ENCODE results near the gene GPLD1.
A peak's percentile ranks its signal among the peaks of the same experiment; 100 is the strongest.

GPLD1 gene

GRCh38 chr6:24501374-24501773, 12.0 kb upstream of the GPLD1 start:
- DNase-seq (ENCODE audit: low read depth, low spot score), result no peak
- H3K27ac ChIP-seq, result no peak overlapping the region

DNA sequence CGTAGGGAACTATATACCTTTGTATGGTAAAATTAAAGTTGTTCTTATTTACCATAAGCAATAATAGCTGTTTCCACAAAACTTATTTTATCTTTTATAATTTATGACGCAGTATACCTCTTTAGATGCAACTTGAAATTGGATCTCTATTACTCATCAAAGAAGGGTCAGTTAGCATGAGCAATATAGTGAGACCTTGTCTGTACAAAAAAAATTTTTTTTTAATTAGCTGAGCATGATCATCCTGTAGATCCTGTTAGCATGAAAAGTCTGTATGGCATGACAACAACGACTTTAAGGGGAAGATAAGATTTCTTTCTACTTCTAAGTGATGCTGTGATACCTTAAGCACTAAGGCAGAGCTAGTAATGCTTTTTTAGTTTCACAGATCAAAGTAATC, 11.3 kb upstream of the GPLD1 start:
- no peak overlapping the region for H3K27ac ChIP-seq
- no peak for DNase-seq (ENCODE audit: low read depth, low spot score)

GRCh38 chr6:24497254-24497970, 8.0 kb upstream of the GPLD1 start:
- no peak overlapping the region for H3K27ac ChIP-seq
- no peak for DNase-seq (ENCODE audit: low read depth, low spot score)

- DNase-seq (ENCODE audit: low read depth, low spot score), result no peak
- no peak within 1 kb of the TSS for H3K27ac ChIP-seq
Observed at GRCh38 chr6:24494821-24495795, 5.7 kb upstream of the GPLD1 start, which contains the start of gene ALDH5A1. Gene ALDH5A1 (plus strand): TSS chr6:24494969. CDS start chr6:24494997, 28 bp downstream.

DNA sequence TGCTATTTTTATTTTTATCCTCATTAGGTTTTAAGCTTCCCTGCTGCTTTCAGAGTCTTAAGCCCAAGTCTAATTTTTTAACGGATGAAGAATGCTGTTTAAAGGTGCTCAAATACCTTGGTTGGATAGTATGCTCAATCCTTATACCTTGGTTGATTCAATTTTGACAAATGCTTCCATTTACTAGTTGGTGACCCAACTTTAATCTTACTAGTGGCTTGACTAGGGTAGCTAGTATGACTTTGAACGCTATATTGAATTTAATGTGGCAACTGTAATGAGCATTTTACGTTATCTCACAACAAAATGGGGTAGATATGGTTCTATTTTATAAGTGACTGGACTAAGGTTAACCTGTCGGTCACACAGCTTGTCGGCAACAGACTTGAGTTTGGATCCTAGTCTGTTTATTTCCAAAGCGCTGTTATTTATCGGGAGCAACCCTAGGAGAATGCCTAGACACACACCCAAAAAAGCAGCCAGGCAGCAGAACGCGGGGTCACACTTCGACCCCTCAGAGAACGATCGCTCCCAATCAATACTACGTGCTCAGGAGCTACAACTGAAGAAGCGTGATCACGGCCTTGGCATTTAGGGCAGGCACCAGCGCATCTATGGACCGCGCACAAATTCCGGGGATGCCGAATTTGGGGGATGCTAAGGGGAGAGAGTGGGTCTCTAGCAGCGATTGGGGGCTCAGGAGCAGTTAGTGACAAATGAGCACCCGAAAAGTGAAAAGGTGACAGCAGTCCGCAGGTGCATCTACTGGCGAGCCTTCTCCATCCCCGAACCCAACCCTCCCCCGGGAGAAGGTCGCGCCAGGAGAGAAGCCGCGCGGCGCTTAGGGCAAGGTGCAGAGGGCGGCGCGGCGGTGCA, 4.8 kb upstream of the GPLD1 start:
- H3K27ac ChIP-seq, result no peak overlapping the region
- no peak for DNase-seq (ENCODE audit: low read depth, low spot score)

DNA sequence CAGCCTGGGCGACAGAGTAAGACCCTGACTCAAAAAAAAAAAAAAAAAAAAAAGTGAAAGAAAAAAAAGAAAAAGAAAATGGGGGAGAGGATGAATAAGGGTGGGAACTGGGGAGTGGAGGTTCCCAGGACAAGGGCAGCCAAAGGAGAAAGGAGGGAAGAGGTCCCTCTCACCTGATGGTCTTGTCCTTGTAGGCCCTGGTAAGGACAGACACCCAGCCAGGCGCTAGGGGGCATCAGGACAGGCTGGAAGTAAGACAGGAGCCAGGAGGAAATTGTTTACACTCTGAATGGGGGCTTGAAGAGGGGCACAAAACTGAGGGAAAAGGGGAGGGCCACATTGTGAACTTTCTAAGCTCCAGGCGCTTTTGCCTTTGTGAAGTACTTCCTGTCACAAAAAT, 3.1 kb upstream of the GPLD1 start:
- no peak overlapping the region for H3K27ac ChIP-seq
- no peak for DNase-seq (ENCODE audit: low read depth, low spot score)

- no peak overlapping the region for H3K27ac ChIP-seq
- no peak for DNase-seq (ENCODE audit: low read depth, low spot score)
Observed at GRCh38 chr6:24490948-24491347, 1.6 kb upstream of the GPLD1 start.

- DNase-seq (ENCODE audit: low read depth, low spot score), result no peak
- H3K27ac ChIP-seq, result no peak overlapping the region
Observed at GRCh38 chr6:24489881-24490280, 503 bp upstream of the GPLD1 start.

- H3K27ac ChIP-seq, result no peak overlapping the region
- no peak for DNase-seq (ENCODE audit: low read depth, low spot score)
Observed at GRCh38 chr6:24486065-24486464, 3.3 kb downstream of the GPLD1 start.

GRCh38 chr6:24484657-24485323, 4.6 kb downstream of the GPLD1 start:
- H3K27ac ChIP-seq, result peak overlapping the region; percentile 64
- DNase-seq (ENCODE audit: low read depth, low spot score), result no peak

- H3K27ac ChIP-seq, result no peak overlapping the region
- DNase-seq (ENCODE audit: low read depth, low spot score), result no peak
Observed at GRCh38 chr6:24481449-24481848, 7.9 kb downstream of the GPLD1 start.

- DNase-seq (ENCODE audit: low read depth, low spot score), result no peak
- H3K27ac ChIP-seq, result no peak overlapping the region
Observed at GRCh38 chr6:24480705-24481104, 8.7 kb downstream of the GPLD1 start.

GRCh38 chr6:24478903-24479302, 10.5 kb downstream of the GPLD1 start:
- no peak overlapping the region for H3K27ac ChIP-seq
- DNase-seq (ENCODE audit: low read depth, low spot score), result no peak

- DNase-seq (ENCODE audit: low read depth, low spot score), result no peak
- H3K27ac ChIP-seq, result no peak overlapping the region
Observed at GRCh38 chr6:24477070-24477469, 12.3 kb downstream of the GPLD1 start.

DNA sequence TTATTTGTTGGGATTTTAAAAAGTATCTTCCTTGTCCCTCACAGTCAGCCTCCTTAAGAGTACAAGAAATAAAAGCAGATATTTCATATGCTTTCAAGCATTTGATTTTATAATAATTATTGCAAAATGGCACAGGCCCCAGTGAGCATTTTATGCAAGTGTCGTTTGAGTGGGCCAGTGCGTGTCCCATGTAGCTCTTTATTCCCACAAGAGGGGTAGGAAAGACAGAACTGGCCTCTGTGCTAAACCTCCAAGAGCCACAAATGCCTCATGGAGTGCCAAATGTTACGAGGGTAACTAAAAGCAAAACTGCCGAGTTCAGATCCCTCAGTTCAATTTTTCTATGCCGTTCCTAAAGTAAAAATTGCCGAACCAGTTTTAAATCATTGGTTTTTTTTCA, 12.7 kb downstream of the GPLD1 start:
- no peak overlapping the region for H3K27ac ChIP-seq
- no peak for DNase-seq (ENCODE audit: low read depth, low spot score)

- H3K27ac ChIP-seq, result no peak overlapping the region
- DNase-seq (ENCODE audit: low read depth, low spot score), result no peak
Observed at GRCh38 chr6:24472181-24472580, 17.2 kb downstream of the GPLD1 start.

- no peak overlapping the region for H3K27ac ChIP-seq
- DNase-seq (ENCODE audit: low read depth, low spot score), result no peak
Observed at GRCh38 chr6:24469811-24470210, 19.6 kb downstream of the GPLD1 start.

DNA sequence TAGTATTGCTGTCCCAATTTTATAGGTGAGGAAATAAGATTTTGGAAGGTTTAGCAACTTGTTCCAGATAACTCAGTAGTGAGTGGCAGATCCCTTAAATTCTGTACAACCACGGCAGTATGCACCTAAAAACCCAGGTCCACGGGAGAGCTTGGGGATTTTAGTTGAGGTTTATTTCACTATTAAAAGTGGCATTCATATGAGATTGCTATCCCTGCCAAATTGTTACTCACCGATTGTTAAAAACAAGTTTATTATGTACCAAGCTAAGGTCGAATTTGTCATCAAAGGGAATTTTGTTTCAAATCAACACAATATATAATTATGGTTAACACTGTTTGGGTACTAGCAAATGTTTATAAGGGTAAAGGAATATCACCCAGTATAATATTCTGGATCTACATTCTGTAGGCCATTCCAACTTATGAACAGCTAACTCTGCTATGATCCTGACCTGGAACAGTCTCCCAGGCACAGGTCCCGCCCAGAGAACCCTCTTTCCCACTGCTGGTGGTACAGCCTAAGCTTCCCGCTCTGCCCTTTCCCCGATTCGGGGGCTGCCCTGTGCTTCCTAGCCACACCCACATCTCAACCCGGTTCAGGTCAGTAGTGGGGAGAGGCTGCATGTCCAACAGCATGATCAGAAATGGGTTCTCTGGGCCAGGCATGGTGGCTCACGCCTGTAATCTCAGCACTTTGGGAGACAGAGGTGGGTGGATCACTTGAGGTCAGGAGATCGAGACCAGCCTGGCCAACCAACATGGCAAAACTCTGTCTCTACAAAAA, 24.9 kb downstream of the GPLD1 start:
- H3K27ac ChIP-seq, result no peak overlapping the region
- DNase-seq (ENCODE audit: low read depth, low spot score), result no peak

DNA sequence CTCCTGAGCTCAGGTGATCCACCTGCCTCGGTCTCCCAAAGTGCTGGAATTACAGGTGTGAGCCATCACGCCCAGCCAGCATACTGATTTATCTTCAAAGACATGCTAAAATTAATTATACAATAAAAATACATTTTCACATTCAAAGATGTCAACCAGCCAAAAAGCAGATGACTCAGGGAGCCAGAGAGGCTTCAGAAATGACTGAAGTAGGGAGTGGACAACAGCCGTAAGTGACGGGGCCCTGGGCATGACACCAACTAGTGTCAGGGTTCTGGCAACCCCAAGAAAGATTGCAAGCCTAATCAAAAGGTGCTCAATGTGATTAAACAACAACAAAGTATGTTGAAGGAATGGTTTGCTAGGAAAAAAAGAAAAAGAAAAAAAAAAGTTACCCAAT, 28.4 kb downstream of the GPLD1 start:
- no peak overlapping the region for H3K27ac ChIP-seq

More for the DNA sequence above, 28.4 kb downstream of the GPLD1 start:
- DNase-seq (ENCODE audit: low read depth, low spot score), result no peak
